Measurements from ENCODE around the gene NOTO. TPM values are rescaled to one million over a fixed set of nuclear protein-coding genes. Genes with fewer than 3 reads are reported as not detected.
A peak's percentile ranks its signal among the peaks of the same experiment; 100 is the strongest.

NOTO gene
- polyA plus RNA-seq, 1 donor from 2014 or later: not detected

GRCh38 chr2:73175663-73176204, 26.6 kb upstream of the NOTO start:
- Histone ChIP-seq H3K27me3 (ENCODE audit: insufficient read depth, low read depth, low read length) (peaks cover 50% of the 10 kb centered on the region), H3K9me3 (ENCODE audit: low read length) (no peaks in the 10 kb centered on the region), H3K4me3 (ENCODE audit: low read length) (peak overlapping the region; percentile 60), H3K4me2 (ENCODE audit: low read length) (no peak overlapping the region), H4K20me1 (ENCODE audit: insufficient read depth) (no peaks in the 10 kb centered on the region), H3K79me2 (replicated peaks; ENCODE audit: insufficient read depth, low read length) (no peaks in the 10 kb centered on the region), H2AFZ (ENCODE audit: low read depth, low read length) (no peak overlapping the region), H3K9me2 (ENCODE audit: insufficient read depth, low read length) (no peaks in the 10 kb centered on the region), H3K9ac (ENCODE audit: low read length) (no peak overlapping the region), H3F3A (ENCODE audit: insufficient read depth, low read length, poor library complexity, severe bottlenecking) (no peaks in the 10 kb centered on the region), H3K27ac (ENCODE audit: low read length) (no peak overlapping the region), H3K36me3 (ENCODE audit: insufficient read depth, low read length) (no peaks in the 10 kb centered on the region)
- TF ChIP-seq EZH2 (IDR thresholded peaks at IDR 0.05; ENCODE audit: borderline replicate concordance, insufficient read depth, low read length, poor library complexity, severe bottlenecking): peak; percentile 77
- TF ChIP-seq POLR2AphosphoS5 (IDR thresholded peaks at IDR 0.05): no peak

- H3K79me2 ChIP-seq (replicated peaks; ENCODE audit: insufficient read depth, low read length): no peaks in the 10 kb centered on the region
- TF ChIP-seq MXI1 (conservative IDR thresholded peaks at IDR 0.05; ENCODE audit: poor library complexity, severe bottlenecking): no peak
- TF ChIP-seq EP300 (conservative IDR thresholded peaks at IDR 0.05; ENCODE audit: poor library complexity, severe bottlenecking): no peak
- no peak for TF ChIP-seq POLR2AphosphoS5 (IDR thresholded peaks at IDR 0.05)
- no peak overlapping the region for H3K9ac ChIP-seq (ENCODE audit: low read length)
- no peaks in the 10 kb centered on the region for H3K9me3 ChIP-seq (ENCODE audit: low read length)
- H3F3A ChIP-seq (ENCODE audit: insufficient read depth, low read length, poor library complexity, severe bottlenecking): no peaks in the 10 kb centered on the region
- no peaks in the 10 kb centered on the region for H3K36me3 ChIP-seq (ENCODE audit: insufficient read depth, low read length)
- no peak overlapping the region for H2AFZ ChIP-seq (ENCODE audit: low read depth, low read length)
- H3K27me3 ChIP-seq (ENCODE audit: insufficient read depth, low read depth, low read length): peaks cover 50% of the 10 kb centered on the region
- no peak overlapping the region for H3K27ac ChIP-seq (ENCODE audit: low read length)
- H3K4me2 ChIP-seq (ENCODE audit: low read length): no peak overlapping the region
- H3K9me2 ChIP-seq (ENCODE audit: insufficient read depth, low read length): no peaks in the 10 kb centered on the region
- peak overlapping the region; percentile 67 for H3K4me3 ChIP-seq (ENCODE audit: low read length)
- H4K20me1 ChIP-seq (ENCODE audit: insufficient read depth): no peaks in the 10 kb centered on the region
Observed at GRCh38 chr2:73176205-73176880, 26.0 kb upstream of the NOTO start.

- TF ChIP-seq RAD21 (conservative IDR thresholded peaks at IDR 0.05) (peak; percentile 95), POLR2AphosphoS5 (IDR thresholded peaks at IDR 0.05) (no peak), EP300 (conservative IDR thresholded peaks at IDR 0.05; ENCODE audit: poor library complexity, severe bottlenecking) (peak; percentile 13), EZH2 (IDR thresholded peaks at IDR 0.05; ENCODE audit: borderline replicate concordance, insufficient read depth, low read length, poor library complexity, severe bottlenecking) (no peak), CTCF (IDR thresholded peaks at IDR 0.05; ENCODE audit: poor library complexity, severe bottlenecking) (peak; percentile 100), REST (IDR thresholded peaks at IDR 0.05; ENCODE audit: borderline replicate concordance) (no peak), MXI1 (conservative IDR thresholded peaks at IDR 0.05; ENCODE audit: poor library complexity, severe bottlenecking) (peak; percentile 42), TAF1 (IDR thresholded peaks at IDR 0.05; ENCODE audit: low read depth) (no peak), SMC3 (conservative IDR thresholded peaks at IDR 0.05; ENCODE audit: poor library complexity) (peak; percentile 92)
Observed at GRCh38 chr2:73176881-73177644, 25.3 kb upstream of the NOTO start.

More at GRCh38 chr2:73176881-73177644, 25.3 kb upstream of the NOTO start:
- Histone ChIP-seq H3K4me3 (ENCODE audit: low read length) (peak overlapping the region; percentile 67), H3K27ac (ENCODE audit: low read length) (no peak overlapping the region), H3K9me3 (ENCODE audit: low read length) (no peaks in the 10 kb centered on the region), H4K20me1 (ENCODE audit: insufficient read depth) (no peaks in the 10 kb centered on the region), H3K36me3 (ENCODE audit: insufficient read depth, low read length) (no peaks in the 10 kb centered on the region), H3K27me3 (ENCODE audit: insufficient read depth, low read depth, low read length) (peaks cover 50% of the 10 kb centered on the region), H2AFZ (ENCODE audit: low read depth, low read length) (no peak overlapping the region), H3K9me2 (ENCODE audit: insufficient read depth, low read length) (no peaks in the 10 kb centered on the region), H3K4me2 (ENCODE audit: low read length) (peak overlapping the region; percentile 43), H3K9ac (ENCODE audit: low read length) (peak overlapping the region; percentile 29), H3K79me2 (replicated peaks; ENCODE audit: insufficient read depth, low read length) (no peaks in the 10 kb centered on the region), H3F3A (ENCODE audit: insufficient read depth, low read length, poor library complexity, severe bottlenecking) (no peaks in the 10 kb centered on the region)
